NB4 (cell line): Measurements from ENCODE around the gene SSBP3.

Source experiments
- MAX ChIP-seq: IDR thresholded peaks from 2 replicates; pipeline ENCODE4 v1.6.1; 2011; ENCODE audit warnings: low read depth, low read length
- POLR2A ChIP-seq: IDR thresholded peaks from 2 replicates; pipeline ENCODE4 v1.6.1; 2011; ENCODE audit warnings: mild to moderate bottlenecking; ENCODE audit not compliant: insufficient read length; ENCODE audit errors: extremely low read depth

GRCh38 chr1:54257346-54257620 lies 148.9 kb downstream of the SSBP3 start:
- TF ChIP-seq POLR2A, result no peak
- TF ChIP-seq MAX, result no peak
